B cell (primary cell): ENCODE data around the gene CYP2U1.

Experiments
- EZH2 ChIP-seq: IDR thresholded peaks from 2 replicates; pipeline ENCODE4 v1.6.1; 2012; ENCODE audit warnings: borderline replicate concordance, low read depth, mild to moderate bottlenecking, moderate library complexity, low read length; ENCODE audit not compliant: insufficient read depth, poor library complexity, severe bottlenecking
- TF ChIP-seq, protein P1 (sequence below): fragments of 200-600 bp; IDR thresholded peaks from one replicate; pipeline ENCODE4 v1.8.0; 2022; ENCODE audit warnings: antibody characterized with exemption, mild to moderate bottlenecking

DNA sequence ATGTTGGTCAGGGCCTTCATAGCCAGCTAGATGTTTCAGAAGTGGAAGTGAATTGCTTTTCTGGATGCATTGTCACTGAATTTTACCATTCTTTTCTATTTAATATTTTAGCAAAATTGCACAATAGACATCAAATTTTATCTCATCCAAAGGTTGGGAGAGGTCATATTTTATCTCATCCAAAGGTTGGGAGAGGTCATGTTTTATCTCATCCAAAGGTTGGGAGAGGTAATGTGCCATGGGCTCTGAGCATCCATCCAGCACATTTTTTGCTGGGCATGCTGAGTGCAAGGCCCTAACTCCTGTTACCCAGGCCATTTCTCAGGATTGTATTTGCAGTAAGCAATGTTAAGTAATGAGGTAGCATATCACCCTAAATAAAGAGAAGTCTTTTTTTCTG is 14.7 kb upstream of the CYP2U1 start:
- TF ChIP-seq, protein P1, sequence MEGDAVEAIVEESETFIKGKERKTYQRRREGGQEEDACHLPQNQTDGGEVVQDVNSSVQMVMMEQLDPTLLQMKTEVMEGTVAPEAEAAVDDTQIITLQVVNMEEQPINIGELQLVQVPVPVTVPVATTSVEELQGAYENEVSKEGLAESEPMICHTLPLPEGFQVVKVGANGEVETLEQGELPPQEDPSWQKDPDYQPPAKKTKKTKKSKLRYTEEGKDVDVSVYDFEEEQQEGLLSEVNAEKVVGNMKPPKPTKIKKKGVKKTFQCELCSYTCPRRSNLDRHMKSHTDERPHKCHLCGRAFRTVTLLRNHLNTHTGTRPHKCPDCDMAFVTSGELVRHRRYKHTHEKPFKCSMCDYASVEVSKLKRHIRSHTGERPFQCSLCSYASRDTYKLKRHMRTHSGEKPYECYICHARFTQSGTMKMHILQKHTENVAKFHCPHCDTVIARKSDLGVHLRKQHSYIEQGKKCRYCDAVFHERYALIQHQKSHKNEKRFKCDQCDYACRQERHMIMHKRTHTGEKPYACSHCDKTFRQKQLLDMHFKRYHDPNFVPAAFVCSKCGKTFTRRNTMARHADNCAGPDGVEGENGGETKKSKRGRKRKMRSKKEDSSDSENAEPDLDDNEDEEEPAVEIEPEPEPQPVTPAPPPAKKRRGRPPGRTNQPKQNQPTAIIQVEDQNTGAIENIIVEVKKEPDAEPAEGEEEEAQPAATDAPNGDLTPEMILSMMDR, result no peak
- no peak for TF ChIP-seq EZH2
